ENCODE results near the gene SAMD10. TPM values are rescaled to one million over a fixed set of nuclear protein-coding genes. Genes with fewer than 3 reads are reported as not detected.

The SAMD10 gene
- total and polyA plus RNA-seq, 2 of the 8 experiments (the other 6 are each of a cell fraction or from before 2014, with no cell fraction given): 3.0 to 5.2 TPM

- TF ChIP-seq CHD7 (IDR thresholded peaks at IDR 0.05; ENCODE audit: insufficient replicate concordance, low read length) (no peak), KDM1A (IDR thresholded peaks at IDR 0.05; ENCODE audit: borderline replicate concordance, low read length) (no peak), POLR2AphosphoS5 (IDR thresholded peaks at IDR 0.05; ENCODE audit: low read depth, low read length) (no peak), EGR1 (IDR thresholded peaks at IDR 0.05; ENCODE audit: borderline replicate concordance, low read depth, low read length) (no peak), KDM4A (IDR thresholded peaks at IDR 0.05; ENCODE audit: low read depth, low read length, severe bottlenecking) (no peak), SP1 (IDR thresholded peaks at IDR 0.05; ENCODE audit: low read depth, low read length) (no peak), NANOG (IDR thresholded peaks at IDR 0.05; ENCODE audit: insufficient read depth, low read depth, low read length, poor library complexity, severe bottlenecking) (no peak), YY1 (IDR thresholded peaks at IDR 0.05; ENCODE audit: low read depth, low read length) (no peak), GTF2F1 (IDR thresholded peaks at IDR 0.05; ENCODE audit: borderline replicate concordance, low read depth, low read length) (no peak), BRCA1 (IDR thresholded peaks at IDR 0.05; ENCODE audit: low read depth, low read length) (no peak), POLR2A (IDR thresholded peaks at IDR 0.05; ENCODE audit: control extremely low read depth in 1 of 2, low read depth in 2 of 2, low read length in 2 of 2) (no peak), HDAC6 (IDR thresholded peaks at IDR 0.05; ENCODE audit: low read depth, low read length) (no peak)
Observed at GRCh38 chr20:64006490-64006889, 27.0 kb upstream of the SAMD10 start (continued).

All from H1 (cell line).